ENCODE measurements around the gene STK16.

DNA sequence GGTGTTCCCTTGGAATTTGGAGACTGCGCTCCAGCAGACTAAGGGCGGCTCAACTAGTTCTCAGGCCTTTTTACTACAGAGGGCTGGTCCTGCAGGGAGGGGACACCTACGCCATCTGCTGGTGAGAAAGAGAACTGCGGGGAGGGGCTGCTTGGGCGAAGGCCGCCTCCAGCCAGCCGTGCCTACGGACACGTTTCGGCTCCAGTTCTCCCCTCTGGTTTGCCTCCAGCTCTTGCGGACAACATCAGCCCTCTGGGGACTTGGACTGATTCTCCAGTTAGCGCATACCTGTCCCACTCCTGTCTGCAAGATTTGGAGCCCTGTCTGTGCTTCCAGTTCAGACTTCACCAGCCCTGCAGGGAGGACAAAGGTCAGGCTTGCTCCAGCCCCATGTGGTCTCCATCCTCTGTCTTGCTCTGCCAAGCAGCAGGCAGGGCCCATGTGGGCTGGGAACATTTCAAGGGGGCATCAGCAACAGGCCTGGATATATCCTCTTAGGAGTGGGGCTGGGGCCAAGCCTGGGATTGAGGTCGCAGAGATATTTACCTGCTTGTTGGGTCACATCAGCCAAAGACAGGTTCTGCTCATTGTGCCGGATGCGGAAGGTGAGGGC lies 53.6 kb downstream of the STK16 start:
- TF ChIP-seq CTCF (IDR thresholded peaks at IDR 0.05; ENCODE audit: poor library complexity) (peak; percentile 92), EZH2 (IDR thresholded peaks at IDR 0.05; ENCODE audit: borderline replicate concordance) (no peak)

Data from hepatocyte (in vitro differentiated cells).